ENCODE results near the gene CCNY.

CCNY gene

DNA sequence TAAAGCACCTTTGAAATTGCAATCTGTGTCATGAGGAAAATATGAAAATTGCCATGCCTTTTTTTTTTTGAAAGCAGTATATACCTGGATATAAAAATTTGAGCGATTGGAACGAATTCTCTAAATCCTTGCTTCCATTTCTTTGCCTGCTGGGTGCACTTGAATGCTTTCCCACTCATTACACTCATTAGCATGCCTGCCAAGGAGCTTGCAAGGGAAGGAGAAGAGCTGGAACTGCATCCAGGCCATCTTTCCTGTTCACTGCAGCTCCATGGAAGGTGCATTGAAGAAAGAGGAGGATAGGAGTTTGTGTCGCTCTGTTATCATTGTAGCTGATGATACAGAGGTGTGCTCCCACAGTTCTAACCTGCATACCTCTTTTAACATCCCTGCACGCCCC, 166.4 kb downstream of the CCNY start:
- H3K4me2 ChIP-seq (ENCODE audit: insufficient read depth, low read length, poor library complexity, severe bottlenecking): no peak overlapping the region
- no peak overlapping the region for H3K18ac ChIP-seq (ENCODE audit: low read length)
- DNase-seq (ENCODE audit: low spot score): no peak
- no peak overlapping the region for H2BK120ac ChIP-seq (ENCODE audit: low read depth, low read length)
- no peak overlapping the region for H4K91ac ChIP-seq (ENCODE audit: low read depth, low read length, poor library complexity)
- H2AFZ ChIP-seq (ENCODE audit: low read length): no peak overlapping the region
- H3K36me3 ChIP-seq (replicated peaks in 1 of 2; ENCODE audit: control insufficient read depth in 2 of 2, insufficient read depth in 2 of 2, low read length in 2 of 2): peaks cover 0 to 2% of the 10 kb centered on the region in 2 donors
- no peak overlapping the region for H3K27ac ChIP-seq (replicated peaks; ENCODE audit: low read length)
- no peak overlapping the region for H3K23ac ChIP-seq (ENCODE audit: low read depth, low read length, poor library complexity)
- H3K14ac ChIP-seq (ENCODE audit: low read length): no peak overlapping the region
- H3K79me1 ChIP-seq (ENCODE audit: low read depth, low read length): peaks cover 3% of the 10 kb centered on the region
- no peak overlapping the region for H2AK5ac ChIP-seq (ENCODE audit: low read depth, low read length)
- no peak overlapping the region for H3K9ac ChIP-seq (ENCODE audit: low read depth, low read length, poor library complexity)
- no peak overlapping the region for H2BK5ac ChIP-seq (ENCODE audit: low read length)
- no peaks in the 10 kb centered on the region for H3K27me3 ChIP-seq (ENCODE audit: control insufficient read depth in 3 of 3, insufficient read depth in 3 of 3, low read depth in 1 of 3, low read length in 3 of 3)
- H3K4ac ChIP-seq (ENCODE audit: low read length): no peak overlapping the region
- no peak overlapping the region for H2BK12ac ChIP-seq (ENCODE audit: low read length)
- no CpG with 5 or more reads among the region's 4 CpGs for WGBS, 2 donors (ENCODE audit: extremely low coverage in 2 of 2, insufficient read length in 2 of 2, insufficient replicate concordance in 1 of 2)
- H3K4me1 ChIP-seq (ENCODE audit: control insufficient read depth in 2 of 2, insufficient read depth in 1 of 2, low read depth in 1 of 2, low read length in 2 of 2): peaks cover 0 to 10% of the 10 kb centered on the region in 2 donors
- no peak overlapping the region for H3K4me3 ChIP-seq (ENCODE audit: low read length in 2 of 2)
- H4K8ac ChIP-seq (ENCODE audit: low read depth, low read length): no peak overlapping the region
- no peaks in the 10 kb centered on the region for H3K9me3 ChIP-seq (replicated peaks in 1 of 2; ENCODE audit: control insufficient read depth in 2 of 2, insufficient read depth in 1 of 2, low read depth in 1 of 2, low read length in 2 of 2)
- no peak overlapping the region for H2BK15ac ChIP-seq (ENCODE audit: low read length)

DNA sequence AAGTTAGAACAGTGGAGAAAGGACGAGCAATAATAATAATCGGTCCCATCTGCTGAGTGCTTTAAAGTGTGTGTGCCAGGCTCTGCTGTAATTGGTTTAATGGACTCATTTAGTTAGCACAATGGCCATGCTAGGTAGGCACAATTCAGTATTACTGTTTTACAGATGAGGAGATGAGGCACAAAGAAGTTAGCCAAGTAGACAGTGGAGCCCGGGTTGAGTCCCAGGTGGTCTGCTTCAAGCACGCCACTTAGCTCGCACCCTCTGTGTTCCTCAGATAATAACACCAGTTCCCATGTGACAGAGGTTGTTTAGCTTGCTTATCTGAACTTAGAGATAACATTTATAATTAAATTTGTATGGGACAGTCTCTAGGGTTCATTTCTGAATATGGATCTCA, 167.3 kb downstream of the CCNY start:
- Histone ChIP-seq H3K18ac (ENCODE audit: low read length) (no peak overlapping the region), H3K27ac (replicated peaks; ENCODE audit: low read length) (no peak overlapping the region), H3K14ac (ENCODE audit: low read length) (no peak overlapping the region), H3K9me3 (replicated peaks in 1 of 2; ENCODE audit: control insufficient read depth in 2 of 2, insufficient read depth in 1 of 2, low read depth in 1 of 2, low read length in 2 of 2) (no peaks in the 10 kb centered on the region), H2BK12ac (ENCODE audit: low read length) (no peak overlapping the region), H2BK120ac (ENCODE audit: low read depth, low read length) (no peak overlapping the region), H3K4me3 (ENCODE audit: low read length in 2 of 2) (no peak overlapping the region), H3K36me3 (replicated peaks in 1 of 2; ENCODE audit: control insufficient read depth in 2 of 2, insufficient read depth in 2 of 2, low read length in 2 of 2) (peaks cover 0 to 2% of the 10 kb centered on the region in 2 donors), H2AFZ (ENCODE audit: low read length) (no peak overlapping the region), H3K23ac (ENCODE audit: low read depth, low read length, poor library complexity) (no peak overlapping the region), H3K79me1 (ENCODE audit: low read depth, low read length) (peaks cover 3% of the 10 kb centered on the region), H2BK15ac (ENCODE audit: low read length) (no peak overlapping the region), H4K8ac (ENCODE audit: low read depth, low read length) (no peak overlapping the region), H2BK5ac (ENCODE audit: low read length) (no peak overlapping the region), H3K4me2 (ENCODE audit: insufficient read depth, low read length, poor library complexity, severe bottlenecking) (no peak overlapping the region), H3K4me1 (ENCODE audit: control insufficient read depth in 2 of 2, insufficient read depth in 1 of 2, low read depth in 1 of 2, low read length in 2 of 2) (peaks cover 0 to 10% of the 10 kb centered on the region in 2 donors), H2AK5ac (ENCODE audit: low read depth, low read length) (no peak overlapping the region), H3K9ac (ENCODE audit: low read depth, low read length, poor library complexity) (no peak overlapping the region), H3K27me3 (ENCODE audit: control insufficient read depth in 3 of 3, insufficient read depth in 3 of 3, low read depth in 1 of 3, low read length in 3 of 3) (no peaks in the 10 kb centered on the region), H4K91ac (ENCODE audit: low read depth, low read length, poor library complexity) (no peak overlapping the region), H3K4ac (ENCODE audit: low read length) (no peak overlapping the region)
- no peak for DNase-seq (ENCODE audit: low spot score)
- no CpG with 5 or more reads among the region's 5 CpGs for WGBS, 2 donors (ENCODE audit: extremely low coverage in 2 of 2, insufficient read length in 2 of 2, insufficient replicate concordance in 1 of 2)

DNA sequence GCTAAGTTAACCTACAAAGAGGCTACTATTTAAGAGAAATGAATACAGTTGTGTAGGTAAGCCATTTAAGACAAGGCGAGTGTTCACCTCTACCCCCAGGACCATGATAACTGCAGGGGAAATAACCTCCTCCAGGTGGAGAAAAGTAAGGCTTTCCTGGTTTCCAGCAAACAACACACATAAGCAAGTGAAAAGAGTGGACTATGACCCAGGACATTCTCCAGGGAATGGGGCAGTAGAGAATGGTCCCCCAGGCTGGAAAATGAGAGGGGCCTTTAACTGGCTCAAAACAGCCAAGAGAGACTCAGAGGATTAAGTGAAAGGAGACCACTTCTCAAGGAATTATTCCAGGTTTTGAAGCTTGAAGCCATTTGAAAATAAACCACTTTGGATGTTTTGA, 167.8 kb downstream of the CCNY start:
- no peak overlapping the region for H2AFZ ChIP-seq (ENCODE audit: low read length)
- no peak overlapping the region for H3K27ac ChIP-seq (replicated peaks; ENCODE audit: low read length)
- H3K4me1 ChIP-seq (ENCODE audit: control insufficient read depth in 2 of 2, insufficient read depth in 1 of 2, low read depth in 1 of 2, low read length in 2 of 2): peaks cover 0 to 10% of the 10 kb centered on the region in 2 donors
- H3K14ac ChIP-seq (ENCODE audit: low read length): no peak overlapping the region
- no peak overlapping the region for H2BK120ac ChIP-seq (ENCODE audit: low read depth, low read length)
- H3K36me3 ChIP-seq (replicated peaks in 1 of 2; ENCODE audit: control insufficient read depth in 2 of 2, insufficient read depth in 2 of 2, low read length in 2 of 2): peaks cover 0 to 2% of the 10 kb centered on the region in 2 donors
- no peak overlapping the region for H4K91ac ChIP-seq (ENCODE audit: low read depth, low read length, poor library complexity)
- no peak overlapping the region for H3K4ac ChIP-seq (ENCODE audit: low read length)
- H3K4me2 ChIP-seq (ENCODE audit: insufficient read depth, low read length, poor library complexity, severe bottlenecking): no peak overlapping the region
- no peak overlapping the region for H3K9ac ChIP-seq (ENCODE audit: low read depth, low read length, poor library complexity)
- no peak overlapping the region for H2BK5ac ChIP-seq (ENCODE audit: low read length)
- H3K9me3 ChIP-seq (replicated peaks in 1 of 2; ENCODE audit: control insufficient read depth in 2 of 2, insufficient read depth in 1 of 2, low read depth in 1 of 2, low read length in 2 of 2): no peaks in the 10 kb centered on the region
- no peak overlapping the region for H3K23ac ChIP-seq (ENCODE audit: low read depth, low read length, poor library complexity)
- no peak overlapping the region for H4K8ac ChIP-seq (ENCODE audit: low read depth, low read length)
- no peak for DNase-seq (ENCODE audit: low spot score)
- H3K27me3 ChIP-seq (ENCODE audit: control insufficient read depth in 3 of 3, insufficient read depth in 3 of 3, low read depth in 1 of 3, low read length in 3 of 3): no peaks in the 10 kb centered on the region
- peaks cover 3% of the 10 kb centered on the region for H3K79me1 ChIP-seq (ENCODE audit: low read depth, low read length)
- no peak overlapping the region for H2BK15ac ChIP-seq (ENCODE audit: low read length)
- H2AK5ac ChIP-seq (ENCODE audit: low read depth, low read length): no peak overlapping the region
- no peak overlapping the region for H2BK12ac ChIP-seq (ENCODE audit: low read length)
- no peak overlapping the region for H3K18ac ChIP-seq (ENCODE audit: low read length)
- WGBS, 2 donors (ENCODE audit: extremely low coverage in 2 of 2, insufficient read length in 2 of 2, insufficient replicate concordance in 1 of 2): no CpG with 5 or more reads among the region's 1 CpG
- H3K4me3 ChIP-seq (ENCODE audit: low read length in 2 of 2): no peak overlapping the region

DNA sequence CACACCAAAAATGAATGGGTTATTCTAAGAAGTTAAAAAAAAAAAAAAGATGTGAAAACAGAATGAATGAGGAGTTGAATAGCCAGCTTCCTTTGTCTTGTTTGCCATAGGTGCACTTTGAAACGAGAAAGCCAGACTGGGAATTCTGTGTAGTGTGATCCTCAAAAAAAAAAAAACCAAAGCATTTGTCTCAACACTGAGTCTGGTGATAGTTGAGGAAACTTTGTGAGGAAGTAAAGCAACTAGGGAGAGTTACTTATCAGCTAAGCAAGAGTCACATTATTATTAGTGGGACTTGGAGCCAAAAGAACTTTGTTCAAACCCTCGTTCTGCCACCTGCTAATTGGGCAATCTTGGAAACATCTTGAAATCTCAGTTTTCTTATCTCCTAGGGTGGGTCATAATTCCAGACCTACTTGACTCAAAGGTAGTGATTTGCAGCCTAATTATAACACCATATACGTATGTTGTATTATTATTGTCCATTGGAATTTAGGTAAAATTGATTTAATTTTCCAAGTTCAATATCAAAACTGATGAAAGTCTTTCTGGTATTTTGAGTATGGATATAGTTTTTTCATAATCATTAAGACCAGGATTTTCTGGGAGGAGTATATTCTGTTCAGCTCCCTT, 169.0 kb downstream of the CCNY start:
- Histone ChIP-seq H3K4me1 (ENCODE audit: control insufficient read depth in 2 of 2, insufficient read depth in 1 of 2, low read depth in 1 of 2, low read length in 2 of 2) (peaks cover 0 to 8% of the 10 kb centered on the region in 2 donors), H2BK15ac (ENCODE audit: low read length) (no peak overlapping the region), H2BK12ac (ENCODE audit: low read length) (no peak overlapping the region), H3K36me3 (replicated peaks in 1 of 2; ENCODE audit: control insufficient read depth in 2 of 2, insufficient read depth in 2 of 2, low read length in 2 of 2) (peaks cover 0 to 2% of the 10 kb centered on the region in 2 donors), H3K79me1 (ENCODE audit: low read depth, low read length) (peaks cover 3% of the 10 kb centered on the region), H2BK120ac (ENCODE audit: low read depth, low read length) (no peak overlapping the region), H3K9ac (ENCODE audit: low read depth, low read length, poor library complexity) (no peak overlapping the region), H3K23ac (ENCODE audit: low read depth, low read length, poor library complexity) (no peak overlapping the region), H3K4ac (ENCODE audit: low read length) (no peak overlapping the region), H3K14ac (ENCODE audit: low read length) (no peak overlapping the region), H4K91ac (ENCODE audit: low read depth, low read length, poor library complexity) (no peak overlapping the region), H2BK5ac (ENCODE audit: low read length) (no peak overlapping the region), H3K4me3 (ENCODE audit: low read length in 2 of 2) (no peak overlapping the region), H3K18ac (ENCODE audit: low read length) (no peak overlapping the region), H4K8ac (ENCODE audit: low read depth, low read length) (no peak overlapping the region), H3K4me2 (ENCODE audit: insufficient read depth, low read length, poor library complexity, severe bottlenecking) (no peak overlapping the region), H3K27me3 (ENCODE audit: control insufficient read depth in 3 of 3, insufficient read depth in 3 of 3, low read depth in 1 of 3, low read length in 3 of 3) (no peaks in the 10 kb centered on the region), H3K27ac (replicated peaks; ENCODE audit: low read length) (no peak overlapping the region), H3K9me3 (replicated peaks in 1 of 2; ENCODE audit: control insufficient read depth in 2 of 2, insufficient read depth in 1 of 2, low read depth in 1 of 2, low read length in 2 of 2) (no peaks in the 10 kb centered on the region), H2AK5ac (ENCODE audit: low read depth, low read length) (no peak overlapping the region), H2AFZ (ENCODE audit: low read length) (no peak overlapping the region)
- no peak for DNase-seq (ENCODE audit: low spot score)
- WGBS, 2 donors (ENCODE audit: extremely low coverage in 2 of 2, insufficient read length in 2 of 2, insufficient replicate concordance in 1 of 2): no CpG with 5 or more reads among the region's 3 CpGs
